Metanephros (tissue), 2 donors: ENCODE results near the gene CCDC92B. TPM values are rescaled to one million over a fixed set of nuclear protein-coding genes. Genes with fewer than 3 reads are reported as not detected.

Experiments used
- small RNA-seq: library from RNA; depleted of rRNA; stranded (forward); fragments of <200 nt; gene quantifications from one replicate; pipeline ENCODE3, GENCODE V24; 2014; ENCODE audit warnings: low replicate concordance
- total RNA-seq: library from RNA; depleted of rRNA; stranded (reverse); fragments of >200 nt; gene quantifications from one replicate; pipeline ENCODE4 v1.2.3, GENCODE V29; 2014

The CCDC92B gene
- total RNA-seq: 0.23 TPM

DNA sequence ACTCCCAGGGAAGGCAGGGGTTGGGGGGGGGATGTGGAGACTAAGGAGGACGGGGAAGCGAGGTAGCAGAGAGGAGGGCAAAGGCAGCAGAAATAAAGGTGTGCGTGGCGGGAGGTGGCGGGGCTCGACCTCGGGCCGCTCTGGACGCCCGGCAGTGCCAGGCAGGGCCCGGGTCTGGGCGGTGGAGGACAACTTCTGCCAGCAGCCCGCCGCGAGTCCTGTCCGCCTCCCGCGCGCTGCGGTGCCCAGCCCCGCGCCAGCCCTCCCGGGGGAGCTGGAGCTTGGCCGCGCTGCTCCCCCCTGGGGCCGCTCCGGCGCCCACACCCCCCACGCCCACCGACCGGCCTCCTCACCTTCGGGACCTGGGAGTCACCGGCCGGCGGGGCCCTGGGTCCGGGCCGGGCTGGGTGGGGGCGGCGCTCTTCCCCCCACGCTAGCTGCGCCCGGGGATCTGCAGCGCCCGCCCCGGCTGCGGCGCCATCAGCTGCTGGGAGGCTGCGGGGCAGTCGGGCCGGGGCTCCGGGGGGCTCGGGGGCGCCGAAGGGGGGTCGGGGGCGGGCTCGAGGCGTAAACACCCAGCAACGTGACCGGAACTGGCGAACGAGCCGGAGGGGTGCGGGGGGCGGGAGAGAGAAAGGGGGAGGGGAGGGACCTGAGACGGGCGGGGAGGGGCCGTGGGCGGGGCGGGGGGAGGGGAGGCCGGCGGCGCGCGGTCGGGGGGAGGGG lies at the start of gene CCDC92B:
Gene CCDC92B (minus strand): TSS at position 595 of the 726 bp plus-strand sequence. CDS start 14,507 bp downstream, outside the sequence.

GRCh38 chr17:2796164-2797125 lies 47.0 kb upstream of the CCDC92B start, which contains the start of gene RAP1GAP2:
Gene RAP1GAP2 (plus strand): TSS chr17:2796438. CDS start chr17:2796528, 90 bp downstream.

DNA sequence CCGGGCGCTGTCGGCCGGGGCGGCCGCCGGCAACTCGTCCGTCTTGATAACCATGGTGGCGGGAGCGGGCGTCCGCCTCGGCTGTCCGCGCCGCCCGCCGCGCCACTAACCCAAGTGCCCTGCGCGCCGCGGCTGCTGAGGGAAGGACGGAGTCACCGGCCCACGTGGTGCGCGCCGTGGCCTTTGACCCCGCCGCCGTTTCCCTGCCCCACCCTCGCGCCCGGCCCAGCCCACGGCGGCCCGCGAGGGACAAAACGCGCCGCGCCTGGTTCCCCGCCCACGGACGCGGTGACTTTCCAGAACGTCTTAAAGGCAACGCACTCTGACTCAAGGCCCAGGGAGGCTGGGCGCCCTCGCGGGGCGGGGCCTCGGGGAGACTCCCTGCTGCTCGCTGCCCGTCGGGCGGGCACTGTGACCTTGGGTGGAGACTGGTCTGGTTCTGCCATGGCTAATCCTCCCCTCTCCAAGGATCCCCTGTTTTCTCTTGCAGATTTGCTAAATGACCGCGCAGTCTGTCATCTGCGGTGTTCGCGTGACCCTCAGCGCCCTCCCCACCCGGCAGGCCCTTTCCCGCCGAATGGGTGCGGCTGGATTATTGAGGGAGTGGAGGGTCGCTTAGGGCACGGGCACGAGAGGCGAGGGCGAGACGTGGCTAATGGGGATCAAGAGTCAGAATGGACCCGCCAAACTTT lies 37.7 kb downstream of the CCDC92B start, which contains the start of gene CLUH:
Gene CLUH (minus strand): TSS at position 157 of the 692 bp plus-strand sequence. CDS start 103 bp downstream, at position 54.

Small RNA genes within 50 kb of the gene (small RNA-seq; reads per million reads assigned to genes)
- gene MIR1253 (not detected), gene MIR6776 (not detected), gene RN7SL608P (not detected), gene hsa-mir-1253 (not detected)

Other genes with a start within 250 kb of the CCDC92B start
- 28.3 TPM for gene METTL16, start 237.8 kb downstream of the CCDC92B start, total RNA-seq
- 104 TPM for gene PAFAH1B1, start 156.0 kb downstream of the CCDC92B start, total RNA-seq
- 78.9 TPM for gene CLUH, start 37.9 kb downstream of the CCDC92B start, total RNA-seq
- 19.2 TPM for gene RAP1GAP2, start 46.8 kb upstream of the CCDC92B start, total RNA-seq